ENCODE measurements around the gene BPI. TPM values are rescaled to one million over a fixed set of nuclear protein-coding genes. Genes with fewer than 3 reads are reported as not detected.

The BPI gene
- total RNA-seq, 1 experiment from 2014 or later, result not detected

- H3K4me1 ChIP-seq (ENCODE audit: insufficient read depth, low read length), result no peaks in the 10 kb centered on the region
- Mint-ChIP-seq H3K36me3 (ENCODE audit: insufficient read depth in 1 of 3, low read depth in 3 of 3) (peaks cover 0 to 2% (median 0%) of the 10 kb centered on the region in 3 experiments; a peak in 1 of 7 replicates), H3K27ac (no peak overlapping the region), H3K27me3 (ENCODE audit: low read depth) (peaks cover 40% of the 10 kb centered on the region), H3K4me1 (no peaks in the 10 kb centered on the region), H3K4me3 (no peak overlapping the region), H3K9me3 (peaks cover 0 to 3% of the 10 kb centered on the region in 2 experiments; a peak in 1 of 5 replicates)
- no peak overlapping the region for H3K18ac ChIP-seq (ENCODE audit: insufficient read length, low read depth, low read length)
- DNase-seq, result no peak
- no peak overlapping the region for H4K5ac ChIP-seq (ENCODE audit: insufficient read length, low read depth, low read length)
- H4K20me1 ChIP-seq (ENCODE audit: control insufficient read depth, insufficient read depth, insufficient read length), result no peaks in the 10 kb centered on the region
- H3K23me2 ChIP-seq (ENCODE audit: insufficient read length, low read depth, low read length, poor library complexity, severe bottlenecking), result no peaks in the 10 kb centered on the region
- no CpG with 5 or more reads among the region's 2 CpGs for WGBS (ENCODE audit: extremely low coverage, insufficient read length, low lambda C conversion rate)
- no peak overlapping the region for H4K91ac ChIP-seq (ENCODE audit: insufficient read length, low read depth, low read length)
- H2BK12ac ChIP-seq (ENCODE audit: insufficient read length, low read depth, low read length), result no peak overlapping the region
- H2BK5ac ChIP-seq (ENCODE audit: insufficient read length, low read length), result no peak overlapping the region
- H3K4me2 ChIP-seq (ENCODE audit: insufficient read depth, insufficient read length, low read length), result no peak overlapping the region
- no peak overlapping the region for H4K8ac ChIP-seq (replicated peaks; ENCODE audit: insufficient read length, low read depth, low read length)
- no peak overlapping the region for H2BK15ac ChIP-seq (ENCODE audit: low read depth, low read length)
- H3K23ac ChIP-seq (ENCODE audit: insufficient read length, low read depth, low read length), result no peak overlapping the region
- no peak overlapping the region for H2AFZ ChIP-seq (ENCODE audit: low read length)
- H3K4ac ChIP-seq (ENCODE audit: low read depth, low read length), result no peak overlapping the region
- no peak overlapping the region for H3K9ac ChIP-seq (ENCODE audit: extremely low read depth, insufficient read length, low read length)
- no peak overlapping the region for H3K56ac ChIP-seq (ENCODE audit: insufficient read length, low read depth, low read length)
- no peak overlapping the region for H2BK120ac ChIP-seq (ENCODE audit: low read depth, low read length, poor library complexity, severe bottlenecking)
- H2BK20ac ChIP-seq (ENCODE audit: low read depth, low read length, poor library complexity, severe bottlenecking), result no peak overlapping the region
- H3K27ac ChIP-seq (ENCODE audit: insufficient read length, low read depth, low read length), result no peak overlapping the region
- H3K79me1 ChIP-seq (ENCODE audit: insufficient read depth, low read depth, low read length, poor library complexity, severe bottlenecking), result no peaks in the 10 kb centered on the region
- no peak overlapping the region for H2AK5ac ChIP-seq (ENCODE audit: insufficient read length, low read length)
- H3K79me2 ChIP-seq (ENCODE audit: insufficient read depth, low read length), result no peaks in the 10 kb centered on the region
- H3T11ph ChIP-seq (ENCODE audit: low read length), result no peak overlapping the region
- no peak overlapping the region for H3K14ac ChIP-seq (ENCODE audit: insufficient read depth, low read length)
- H3K9me3 ChIP-seq (ENCODE audit: control insufficient read depth, low read depth, low read length), result no peaks in the 10 kb centered on the region
- H3K27me3 ChIP-seq (ENCODE audit: insufficient read depth, low read length), result no peaks in the 10 kb centered on the region
- TF ChIP-seq, protein P1, sequence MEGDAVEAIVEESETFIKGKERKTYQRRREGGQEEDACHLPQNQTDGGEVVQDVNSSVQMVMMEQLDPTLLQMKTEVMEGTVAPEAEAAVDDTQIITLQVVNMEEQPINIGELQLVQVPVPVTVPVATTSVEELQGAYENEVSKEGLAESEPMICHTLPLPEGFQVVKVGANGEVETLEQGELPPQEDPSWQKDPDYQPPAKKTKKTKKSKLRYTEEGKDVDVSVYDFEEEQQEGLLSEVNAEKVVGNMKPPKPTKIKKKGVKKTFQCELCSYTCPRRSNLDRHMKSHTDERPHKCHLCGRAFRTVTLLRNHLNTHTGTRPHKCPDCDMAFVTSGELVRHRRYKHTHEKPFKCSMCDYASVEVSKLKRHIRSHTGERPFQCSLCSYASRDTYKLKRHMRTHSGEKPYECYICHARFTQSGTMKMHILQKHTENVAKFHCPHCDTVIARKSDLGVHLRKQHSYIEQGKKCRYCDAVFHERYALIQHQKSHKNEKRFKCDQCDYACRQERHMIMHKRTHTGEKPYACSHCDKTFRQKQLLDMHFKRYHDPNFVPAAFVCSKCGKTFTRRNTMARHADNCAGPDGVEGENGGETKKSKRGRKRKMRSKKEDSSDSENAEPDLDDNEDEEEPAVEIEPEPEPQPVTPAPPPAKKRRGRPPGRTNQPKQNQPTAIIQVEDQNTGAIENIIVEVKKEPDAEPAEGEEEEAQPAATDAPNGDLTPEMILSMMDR (conservative IDR thresholded peaks at IDR 0.05), result no peak
These were observed 37.5 kb upstream of the BPI start for GRCh38 chr20:38266426-38266825.
